ENCODE measurements around the gene IPPK. TPM values are rescaled to one million over a fixed set of nuclear protein-coding genes. Genes with fewer than 3 reads are reported as not detected.

IPPK gene
- total RNA-seq, 2 experiments from 2014 or later = 9.4 to 9.7 TPM

DNA sequence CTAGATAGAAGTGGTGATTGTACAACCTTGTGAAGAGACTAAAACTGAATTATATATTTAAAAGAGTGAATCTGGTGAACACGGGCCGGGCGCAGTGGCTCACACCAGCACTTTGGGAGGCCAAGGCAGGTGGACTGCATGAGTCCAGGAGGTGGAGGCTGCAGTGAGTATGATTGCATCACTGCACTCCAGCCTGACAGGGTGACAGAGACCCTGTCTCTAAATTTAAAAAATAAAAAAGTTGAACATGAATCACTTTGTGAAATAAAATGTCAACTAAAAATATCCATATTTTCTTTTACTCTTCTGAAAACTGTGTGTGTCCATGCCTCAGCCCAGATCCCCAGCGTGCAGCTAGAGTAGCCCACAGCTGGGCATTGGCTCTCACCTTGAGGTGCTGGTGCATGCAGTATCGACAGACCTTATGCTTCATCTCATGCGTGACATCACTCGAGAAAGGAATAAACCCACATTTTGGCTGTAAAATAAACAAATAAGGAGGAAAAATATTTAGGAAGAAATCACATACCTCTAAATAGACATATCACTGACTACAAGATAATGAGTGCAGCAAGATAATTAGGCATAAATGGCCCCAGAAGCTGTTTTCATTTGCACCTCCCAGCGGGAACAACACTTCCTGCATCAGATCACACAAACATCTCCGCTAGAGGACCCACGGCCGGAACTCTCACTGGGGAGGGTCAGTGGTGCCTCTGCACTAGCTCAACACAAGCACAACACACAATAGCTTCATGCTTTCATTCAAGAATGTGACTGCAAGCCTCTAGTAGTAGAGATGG, 22.1 kb downstream of the IPPK start:
- no peak overlapping the region for H3K4me3 Mint-ChIP-seq
- ATAC-seq (ENCODE audit: low read depth) (no peak), DNase-seq (peak; percentile 5)
- POLR2A ChIA-PET = no interaction called here
- no peaks in the 10 kb centered on the region for H3K27me3 Mint-ChIP-seq
- no peaks in the 10 kb centered on the region for H3K4me1 Mint-ChIP-seq
- H3K36me3 Mint-ChIP-seq = peaks cover 42% of the 10 kb centered on the region
- H3K9me3 Mint-ChIP-seq = peaks cover 2% of the 10 kb centered on the region
- H3K27ac Mint-ChIP-seq = no peak overlapping the region

DNA sequence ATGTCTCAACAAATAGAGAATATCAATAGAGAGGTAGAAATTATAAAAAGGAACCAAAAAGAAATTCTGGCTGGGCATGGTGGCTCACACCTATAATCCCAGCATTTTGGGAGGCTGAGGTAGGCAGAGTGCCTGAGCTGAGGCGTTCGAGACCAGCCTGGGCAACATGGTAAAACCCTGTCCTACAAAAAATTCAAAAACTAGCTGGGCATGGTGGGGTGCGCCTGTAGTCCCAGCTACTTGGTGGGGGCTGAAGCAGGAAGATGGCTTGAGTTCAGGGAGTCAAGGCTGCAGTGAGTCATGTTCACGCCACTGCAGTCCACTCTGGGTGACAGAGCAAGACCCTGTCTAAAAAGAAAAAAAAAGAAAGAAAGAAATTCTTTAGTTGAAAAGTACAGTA, 24.9 kb downstream of the IPPK start:
- H3K36me3 Mint-ChIP-seq = peaks cover 36% of the 10 kb centered on the region
- H3K27ac Mint-ChIP-seq = no peak overlapping the region
- H3K4me1 Mint-ChIP-seq = no peaks in the 10 kb centered on the region
- POLR2A ChIA-PET = no interaction called here
- no peak overlapping the region for H3K4me3 Mint-ChIP-seq
- DNase-seq (no peak), ATAC-seq (ENCODE audit: low read depth) (no peak)
- no peaks in the 10 kb centered on the region for H3K27me3 Mint-ChIP-seq
- peaks cover 2% of the 10 kb centered on the region for H3K9me3 Mint-ChIP-seq

DNA sequence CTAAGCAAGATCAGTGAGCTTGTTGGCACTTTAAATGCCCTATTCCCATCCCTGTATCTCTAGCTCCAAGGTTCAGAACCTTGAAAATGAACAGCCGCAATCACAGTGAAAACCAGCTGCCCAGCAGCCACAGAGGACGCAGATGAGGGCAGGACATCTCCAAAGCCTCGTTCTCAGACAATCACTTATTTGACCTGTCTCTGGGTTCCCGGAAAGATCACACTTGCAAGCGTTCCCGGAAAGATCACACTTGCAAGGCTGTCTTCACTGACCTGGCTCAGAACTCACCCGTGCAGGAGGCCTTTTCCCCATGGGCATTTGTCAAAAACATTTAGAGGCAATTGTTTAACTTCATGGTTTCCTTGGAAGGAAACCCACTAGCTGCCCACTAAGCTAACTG, 25.7 kb downstream of the IPPK start:
- no peak overlapping the region for H3K4me3 Mint-ChIP-seq
- POLR2A ChIA-PET = no interaction called here
- peaks cover 36% of the 10 kb centered on the region for H3K36me3 Mint-ChIP-seq
- H3K27ac Mint-ChIP-seq = no peak overlapping the region
- H3K4me1 Mint-ChIP-seq = no peaks in the 10 kb centered on the region
- H3K9me3 Mint-ChIP-seq = peaks cover 2% of the 10 kb centered on the region
- no peaks in the 10 kb centered on the region for H3K27me3 Mint-ChIP-seq
- DNase-seq (no peak), ATAC-seq (ENCODE audit: low read depth) (no peak)

- no peaks in the 10 kb centered on the region for H3K27me3 Mint-ChIP-seq
- no peak overlapping the region for H3K4me3 Mint-ChIP-seq
- no peak for DNase-seq
- H3K4me1 Mint-ChIP-seq = no peaks in the 10 kb centered on the region
- peaks cover 32% of the 10 kb centered on the region for H3K36me3 Mint-ChIP-seq
- no peak overlapping the region for H3K27ac Mint-ChIP-seq
- no peaks in the 10 kb centered on the region for H3K9me3 Mint-ChIP-seq
- ATAC-seq (ENCODE audit: low read depth) = no peak
- POLR2A ChIA-PET = no interaction called here
Measured at GRCh38 chr9:92642564-92642963, 27.4 kb downstream of the IPPK start.

GRCh38 chr9:92642041-92642451, 27.9 kb downstream of the IPPK start:
- peaks cover 29% of the 10 kb centered on the region for H3K36me3 Mint-ChIP-seq
- H3K27me3 Mint-ChIP-seq = no peaks in the 10 kb centered on the region
- H3K27ac Mint-ChIP-seq = no peak overlapping the region
- H3K4me1 Mint-ChIP-seq = no peaks in the 10 kb centered on the region
- no peak overlapping the region for H3K4me3 Mint-ChIP-seq
- ATAC-seq (ENCODE audit: low read depth) = no peak
- POLR2A ChIA-PET = no interaction called here
- no peaks in the 10 kb centered on the region for H3K9me3 Mint-ChIP-seq
- no peak for DNase-seq

DNA sequence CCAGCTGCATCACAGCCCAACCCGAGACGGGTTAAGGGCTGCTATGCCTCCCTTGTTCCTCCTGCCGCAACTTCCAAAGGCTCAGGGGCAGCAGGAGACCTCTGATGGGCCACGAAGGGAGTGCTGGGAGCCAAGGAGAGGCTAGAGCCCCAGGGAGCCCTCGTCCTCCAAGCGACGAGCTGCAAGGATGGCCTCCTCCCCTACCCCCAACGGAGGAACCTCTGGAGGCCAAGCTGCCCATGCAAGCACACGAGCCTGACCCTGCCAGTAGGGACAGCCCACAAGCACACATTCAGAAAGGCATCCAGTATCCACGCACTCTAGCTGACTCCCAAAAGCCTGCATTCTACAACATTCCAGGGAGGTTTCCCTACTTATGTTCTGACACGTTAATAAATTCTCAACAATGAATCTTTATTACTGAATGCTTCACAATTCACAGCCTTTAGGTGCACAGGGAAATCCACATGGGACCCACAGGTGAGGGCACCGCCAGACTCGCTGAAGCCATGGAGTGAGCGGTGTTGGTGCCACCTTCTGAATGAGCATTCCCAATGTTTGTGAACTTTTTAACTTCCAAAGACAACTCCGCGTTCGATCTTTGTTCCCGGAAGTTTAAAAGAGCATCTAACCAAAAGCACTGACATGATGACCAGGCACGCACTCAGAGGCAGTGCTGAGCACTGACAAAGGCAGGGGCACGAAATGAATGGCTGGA, 28.7 kb downstream of the IPPK start:
- H3K9me3 Mint-ChIP-seq = no peaks in the 10 kb centered on the region
- no peak overlapping the region for H3K4me3 Mint-ChIP-seq
- POLR2A ChIA-PET = no interaction called here
- no peaks in the 10 kb centered on the region for H3K4me1 Mint-ChIP-seq
- ATAC-seq (ENCODE audit: low read depth) = no peak
- DNase-seq = no peak
- H3K27me3 Mint-ChIP-seq = no peaks in the 10 kb centered on the region
- H3K36me3 Mint-ChIP-seq = peaks cover 25% of the 10 kb centered on the region
- no peak overlapping the region for H3K27ac Mint-ChIP-seq

- no peak overlapping the region for H3K27ac Mint-ChIP-seq
- H3K9me3 Mint-ChIP-seq = no peaks in the 10 kb centered on the region
- no peaks in the 10 kb centered on the region for H3K27me3 Mint-ChIP-seq
- no peak overlapping the region for H3K4me3 Mint-ChIP-seq
- peaks cover 19% of the 10 kb centered on the region for H3K36me3 Mint-ChIP-seq
- POLR2A ChIA-PET = no interaction called here
- no peak for DNase-seq
- H3K4me1 Mint-ChIP-seq = no peaks in the 10 kb centered on the region
- no peak for ATAC-seq (ENCODE audit: low read depth)
Measured at GRCh38 chr9:92640398-92641091, 29.4 kb downstream of the IPPK start.

- POLR2A ChIA-PET = no interaction called here
Measured at GRCh38 chr9:92639791-92640271, 30.1 kb downstream of the IPPK start.

DNA sequence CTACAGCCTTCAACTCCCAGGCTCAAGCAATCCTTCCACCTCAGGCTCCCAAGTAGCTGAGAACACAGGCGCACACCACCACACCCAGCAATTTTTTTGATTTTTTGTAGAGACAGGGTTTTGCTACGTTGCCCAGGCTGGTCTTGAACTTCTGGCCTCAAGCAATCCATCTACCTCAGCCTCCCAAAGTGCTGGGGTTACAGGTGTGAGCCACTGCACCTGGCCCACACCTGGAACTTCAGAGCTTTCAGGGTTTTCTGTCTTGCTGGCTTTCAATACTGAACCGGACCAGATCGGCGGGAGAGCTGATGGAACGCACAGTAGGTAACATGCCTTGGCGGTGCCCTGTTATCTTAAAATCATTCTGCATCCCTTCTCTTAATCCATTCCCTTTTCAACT, 30.8 kb downstream of the IPPK start:
- Mint-ChIP-seq H3K4me3 (no peak overlapping the region), H3K9me3 (no peaks in the 10 kb centered on the region), H3K27ac (no peak overlapping the region), H3K36me3 (peaks cover 17% of the 10 kb centered on the region), H3K27me3 (no peaks in the 10 kb centered on the region), H3K4me1 (no peaks in the 10 kb centered on the region)
- ATAC-seq (ENCODE audit: low read depth) = no peak
- no peak for DNase-seq
- POLR2A ChIA-PET = no interaction called here

More at GRCh38 chr9:92639791-92640271, 30.1 kb downstream of the IPPK start:
- Mint-ChIP-seq H3K4me3 (no peak overlapping the region), H3K27me3 (no peaks in the 10 kb centered on the region), H3K9me3 (no peaks in the 10 kb centered on the region), H3K4me1 (no peaks in the 10 kb centered on the region), H3K27ac (no peak overlapping the region), H3K36me3 (peaks cover 14% of the 10 kb centered on the region)
- DNase-seq (no peak), ATAC-seq (ENCODE audit: low read depth) (no peak)

DNA sequence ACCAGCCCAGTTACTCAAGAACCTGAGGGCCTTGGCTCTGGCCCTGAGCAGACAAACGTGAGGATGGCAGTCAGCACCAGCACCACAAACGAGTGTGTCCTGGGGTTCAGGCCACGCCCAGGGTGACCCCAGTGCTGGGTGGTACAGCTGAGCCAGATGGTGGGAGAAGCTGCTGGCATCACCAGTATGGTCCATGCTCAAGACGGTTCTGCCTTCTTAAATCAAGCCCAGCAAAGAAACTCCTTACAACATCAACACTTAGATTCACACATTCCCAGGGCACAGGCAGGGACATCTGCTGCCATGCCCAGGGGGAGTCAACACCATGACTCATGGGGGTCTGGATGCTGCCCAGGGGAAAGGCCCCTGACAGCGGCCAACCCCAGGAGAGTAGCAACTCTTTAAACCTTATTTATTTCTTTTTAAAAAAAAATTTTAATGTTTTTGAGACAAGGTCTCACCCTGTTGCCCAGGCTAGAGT, 31.3 kb downstream of the IPPK start:
- H3K36me3 Mint-ChIP-seq = peaks cover 16% of the 10 kb centered on the region
- H3K27me3 Mint-ChIP-seq = no peaks in the 10 kb centered on the region
- no peak for DNase-seq
- no peaks in the 10 kb centered on the region for H3K9me3 Mint-ChIP-seq
- ATAC-seq (ENCODE audit: low read depth) = no peak
- POLR2A ChIA-PET = no interaction called here
- no peak overlapping the region for H3K27ac Mint-ChIP-seq
- no peak overlapping the region for H3K4me3 Mint-ChIP-seq
- no peaks in the 10 kb centered on the region for H3K4me1 Mint-ChIP-seq

- Mint-ChIP-seq H3K9me3 (no peaks in the 10 kb centered on the region), H3K27me3 (no peaks in the 10 kb centered on the region), H3K27ac (no peak overlapping the region), H3K4me3 (no peak overlapping the region), H3K36me3 (peaks cover 14% of the 10 kb centered on the region), H3K4me1 (no peaks in the 10 kb centered on the region)
- POLR2A ChIA-PET = no interaction called here
- ATAC-seq (ENCODE audit: low read depth) = no peak
- DNase-seq = no peak
Measured at GRCh38 chr9:92637886-92638620, 31.9 kb downstream of the IPPK start.

DNA sequence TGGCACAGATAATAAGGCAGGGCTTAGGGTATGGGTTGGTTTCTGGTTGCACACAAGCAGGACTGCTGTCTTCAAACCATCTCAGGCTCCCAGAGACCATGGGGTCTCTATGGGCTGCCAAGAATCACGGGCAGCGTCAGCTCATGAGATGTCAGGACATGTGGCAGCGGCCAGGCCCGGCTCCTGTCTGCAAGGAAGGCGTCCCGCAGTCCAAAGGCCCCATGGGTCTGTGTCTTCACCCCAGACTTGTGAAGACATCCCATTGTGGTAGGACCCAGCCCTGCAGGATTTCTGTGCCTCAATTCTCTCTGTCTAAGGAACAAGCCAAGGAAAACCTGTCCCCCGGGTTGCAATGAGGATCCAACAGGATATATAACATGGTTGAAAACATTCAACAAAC, 32.6 kb downstream of the IPPK start:
- ATAC-seq (ENCODE audit: low read depth) = no peak
- DNase-seq = no peak
- Mint-ChIP-seq H3K27me3 (no peaks in the 10 kb centered on the region), H3K36me3 (peaks cover 17% of the 10 kb centered on the region), H3K9me3 (no peaks in the 10 kb centered on the region), H3K27ac (no peak overlapping the region), H3K4me1 (peaks cover 2% of the 10 kb centered on the region), H3K4me3 (no peak overlapping the region)
- POLR2A ChIA-PET = no interaction called here

- Mint-ChIP-seq H3K36me3 (peaks cover 17% of the 10 kb centered on the region), H3K27me3 (no peaks in the 10 kb centered on the region), H3K4me1 (peaks cover 8% of the 10 kb centered on the region), H3K4me3 (no peak overlapping the region), H3K9me3 (no peaks in the 10 kb centered on the region), H3K27ac (no peak overlapping the region)
- ATAC-seq (ENCODE audit: low read depth) (no peak), DNase-seq (no peak)
- POLR2A ChIA-PET = no interaction called here
Measured at GRCh38 chr9:92636627-92637026, 33.3 kb downstream of the IPPK start.

Measured in activated naive CD8-positive, alpha-beta T cell treated with anti-CD3 and anti-CD28 coated beads, Interleukin-2, amount 10 ng/mL, durations not matched to agents 7 days and 5 days (primary cell).